HPDE6-E6E7 (cell line): Measurements from ENCODE around the gene FAHD2A.
"Not testable (repeated sequence)": the region's sequence is repeated elsewhere in the genome, so short reads cannot be mapped to it uniquely, and the experiment has no call there.

Source experiments
- DNase-seq: peaks from one replicate; pipeline ENCODE4 v3.0.0; 2011; ENCODE audit warnings: missing footprints; ENCODE audit errors: extremely low spot score

Gene FAHD2A

DNA sequence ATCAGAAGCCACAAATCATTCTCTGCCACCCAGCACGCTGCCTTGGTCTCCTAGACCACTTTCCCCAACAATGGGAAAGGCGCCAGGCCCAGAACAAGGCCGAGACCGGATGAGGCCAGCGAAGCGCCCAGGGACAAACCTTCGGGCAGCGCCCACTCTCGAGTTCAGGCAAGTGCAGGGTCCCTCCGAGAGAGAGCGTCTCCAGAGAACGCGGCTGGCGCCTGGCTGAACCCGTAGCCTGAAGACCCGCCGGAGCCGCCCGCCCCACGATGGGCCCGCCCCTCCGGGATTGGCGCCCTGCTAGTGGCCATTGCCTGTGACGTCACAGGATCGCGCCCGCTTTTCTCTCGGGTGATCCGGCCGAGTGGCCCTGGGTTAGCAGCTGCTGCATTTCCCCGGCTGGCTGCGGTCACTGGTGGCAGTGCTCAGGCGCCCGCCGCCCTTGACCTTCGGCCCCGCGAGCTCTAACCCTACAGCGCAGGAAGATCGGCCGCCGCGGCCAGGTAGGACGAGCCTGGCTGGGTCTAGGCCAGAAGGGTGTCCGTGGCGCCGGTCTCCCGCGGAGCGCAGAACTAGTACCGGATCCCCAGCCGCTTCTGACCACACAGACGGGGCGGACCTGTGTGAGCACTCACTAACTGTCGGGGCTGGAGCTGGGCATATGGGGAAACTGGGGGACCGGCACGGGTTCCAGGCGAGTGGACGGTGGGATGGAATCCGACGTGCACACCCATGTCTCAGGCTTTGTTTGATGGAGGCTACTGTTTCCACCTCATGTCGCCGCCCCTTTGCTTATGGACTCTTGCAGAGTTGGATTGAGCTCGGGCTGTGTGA, at the start of gene FAHD2A:
Gene FAHD2A (plus strand): TSS at position 339 of the 834 bp plus-strand sequence. CDS start 2,851 bp downstream, outside the sequence.
- peak; percentile 99 for DNase-seq

GRCh38 chr2:95353055-95353575, 49.4 kb upstream of the FAHD2A start:
- DNase-seq, result no peak

DNA sequence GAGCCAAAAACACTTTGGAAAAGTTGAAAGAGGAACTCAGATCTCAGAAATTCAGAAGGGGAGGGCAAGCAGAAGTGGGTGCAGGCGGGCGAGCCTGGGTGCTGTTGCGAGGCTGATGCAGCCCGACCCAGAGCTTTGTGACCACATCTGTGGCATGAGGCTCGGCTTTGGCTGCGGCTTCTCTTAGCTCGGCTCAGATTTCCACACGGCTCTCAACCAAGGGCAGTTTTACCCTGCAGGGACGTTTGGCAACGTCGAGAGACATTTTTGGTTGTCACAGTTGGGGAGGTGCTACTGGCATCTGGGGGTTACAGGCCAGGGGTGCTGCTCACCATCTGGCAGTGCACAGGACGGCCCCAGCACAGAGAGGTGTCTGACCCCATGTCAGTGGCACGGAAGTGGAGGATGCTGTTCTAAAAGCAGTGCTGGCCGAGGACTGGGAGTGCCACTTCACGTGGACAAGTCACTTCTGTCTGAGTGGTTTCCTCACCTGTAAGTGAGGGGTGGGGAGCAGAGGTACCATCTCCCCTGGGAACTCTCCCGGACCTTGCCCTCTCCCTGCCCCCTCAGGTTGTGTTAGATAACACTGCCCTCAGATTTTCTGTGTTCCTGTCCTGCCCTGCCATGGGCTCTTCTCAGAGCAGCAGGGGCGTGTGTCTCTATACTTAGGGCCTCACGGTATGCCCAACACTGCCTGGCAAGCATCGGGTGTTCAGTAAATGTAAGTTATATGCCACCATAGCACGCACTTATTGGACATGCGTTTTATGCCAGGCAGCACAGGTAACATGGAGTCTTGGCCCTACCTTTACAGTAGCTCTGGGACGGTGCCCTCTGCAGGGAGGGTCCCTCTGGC, 48.7 kb upstream of the FAHD2A start:
- no peak for DNase-seq

GRCh38 chr2:95354469-95354901, 48.0 kb upstream of the FAHD2A start:
- no peak for DNase-seq

DNA sequence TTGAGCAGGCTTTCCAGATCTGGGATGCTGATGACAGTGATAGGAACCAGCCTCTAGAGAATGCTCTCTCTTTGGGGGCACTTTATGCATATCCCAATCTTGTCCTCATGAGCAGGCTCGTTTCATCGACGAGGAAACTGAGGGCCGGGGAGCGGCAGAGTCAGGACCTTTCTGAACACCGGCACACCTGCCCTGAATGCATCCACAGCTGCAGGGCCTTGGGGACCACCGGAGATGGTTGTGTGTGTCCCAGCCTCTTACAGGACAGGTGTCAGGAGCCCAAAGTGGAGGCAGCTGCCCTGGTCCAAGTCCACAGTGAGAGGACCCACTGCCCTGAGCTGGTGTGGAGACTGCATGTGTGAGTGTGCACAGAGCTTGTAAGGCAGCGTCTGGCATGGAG, 47.6 kb upstream of the FAHD2A start:
- no peak for DNase-seq

- DNase-seq, result not testable (repeated sequence)
Observed at GRCh38 chr2:95355486-95355885, 47.0 kb upstream of the FAHD2A start.

- no peak for DNase-seq
Observed at GRCh38 chr2:95356821-95357700, 45.4 kb upstream of the FAHD2A start.

DNA sequence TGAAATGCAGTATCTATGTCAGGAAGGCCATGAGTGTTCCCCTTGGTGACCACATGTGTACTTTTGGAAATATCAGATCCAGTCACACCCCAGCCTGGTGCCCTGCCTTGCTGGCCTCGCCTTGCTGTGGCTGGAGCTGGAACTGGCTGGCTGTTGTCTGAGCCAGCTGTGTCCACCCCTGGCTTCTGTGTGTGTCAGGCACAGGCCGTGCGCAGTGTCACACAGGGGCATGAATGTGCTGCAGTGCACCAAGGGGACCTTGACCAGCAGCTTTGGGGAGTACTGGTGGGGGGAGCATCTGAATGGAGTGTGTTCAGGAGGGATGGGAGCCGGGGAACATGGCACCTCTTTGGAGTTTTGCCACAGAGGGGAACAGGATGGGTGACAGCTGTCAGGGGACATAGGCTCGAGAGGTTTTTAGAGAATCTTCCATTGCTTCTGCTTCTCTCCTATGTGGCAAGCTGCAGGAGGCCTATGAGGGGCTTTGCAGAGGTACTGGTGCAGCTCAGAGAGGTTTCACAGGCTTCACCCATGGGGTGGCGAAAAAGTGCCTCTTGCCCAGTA, 44.7 kb upstream of the FAHD2A start:
- no peak for DNase-seq

DNA sequence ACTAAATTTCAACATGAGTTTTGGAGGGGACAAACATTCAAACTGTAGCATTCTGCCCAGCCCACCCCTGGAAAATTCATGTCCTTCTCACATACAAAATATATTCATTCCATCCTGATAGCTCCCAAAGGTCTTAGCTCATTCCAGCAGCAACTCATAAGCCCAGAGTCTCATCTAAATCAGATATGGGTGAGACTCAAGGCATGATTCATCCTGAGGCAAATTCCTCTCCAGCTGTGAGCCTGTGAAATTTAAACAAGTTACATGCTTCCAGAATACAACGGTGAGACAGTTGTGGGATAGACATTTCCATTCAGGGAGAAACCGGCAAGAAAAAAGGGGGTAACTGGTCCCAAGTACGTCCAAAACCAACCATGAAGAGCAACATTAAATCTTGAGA, 43.5 kb upstream of the FAHD2A start:
- no peak for DNase-seq

GRCh38 chr2:95359501-95359930, 43.0 kb upstream of the FAHD2A start:
- DNase-seq, result no peak

DNA sequence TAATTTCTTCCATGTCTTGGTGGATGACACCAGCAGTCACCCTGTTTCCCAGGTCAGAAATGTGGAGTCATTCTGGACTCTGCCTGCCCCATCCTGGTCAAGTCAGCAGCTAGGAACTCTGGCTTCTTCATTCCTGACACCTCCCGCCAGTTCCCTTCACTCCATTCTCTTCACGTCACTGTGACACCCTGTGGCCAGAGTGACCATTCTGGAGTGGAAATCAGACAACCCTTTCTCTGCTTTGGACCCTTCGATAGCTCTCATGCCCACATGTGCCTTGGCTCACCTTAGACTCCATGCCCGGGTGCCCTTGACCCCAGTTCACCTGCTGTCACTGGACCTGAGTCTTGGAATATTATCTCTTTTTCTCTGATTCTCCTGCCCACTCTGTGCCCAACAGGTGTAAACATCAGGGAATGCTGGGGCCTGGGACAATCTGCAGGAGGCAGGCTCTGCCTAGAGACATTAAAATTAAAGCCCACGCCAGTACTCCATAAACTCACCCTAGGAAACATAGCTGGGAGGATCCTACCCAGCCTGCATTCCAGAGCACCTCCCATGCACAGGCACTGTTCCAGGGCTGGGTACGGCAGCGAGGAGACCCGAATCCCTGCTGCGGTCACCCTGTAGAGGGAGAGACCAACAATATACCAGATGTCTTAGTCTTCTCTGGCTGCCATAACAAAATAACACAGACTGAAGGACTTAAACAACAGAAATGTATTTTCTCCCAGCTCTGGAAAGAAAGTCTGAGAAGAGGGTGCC, 41.1 kb upstream of the FAHD2A start:
- no peak for DNase-seq

DNA sequence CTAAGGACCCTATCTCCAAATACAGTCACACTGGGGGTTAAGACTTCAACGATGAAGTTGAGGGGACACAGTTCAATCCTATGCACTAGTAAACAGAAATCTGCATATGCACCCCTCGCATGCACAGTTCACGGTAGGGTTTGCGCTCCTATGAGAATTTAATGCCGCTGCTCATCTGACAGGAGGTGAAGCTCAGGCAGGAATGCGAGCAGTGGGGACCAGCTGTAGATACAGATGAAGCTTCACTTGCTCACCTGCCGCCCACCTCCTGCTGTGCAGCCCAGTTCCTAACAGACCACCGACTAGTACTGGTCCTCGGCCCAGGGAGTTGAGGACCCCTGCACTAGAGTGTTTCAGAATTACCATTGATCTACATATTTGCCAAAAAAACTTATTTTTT, 40.0 kb upstream of the FAHD2A start:
- DNase-seq, result no peak

GRCh38 chr2:95366514-95366913, 36.0 kb upstream of the FAHD2A start:
- no peak for DNase-seq

GRCh38 chr2:95372216-95372829, 30.2 kb upstream of the FAHD2A start:
- DNase-seq, result no peak

GRCh38 chr2:95372845-95373244, 29.7 kb upstream of the FAHD2A start:
- DNase-seq, result no peak

DNA sequence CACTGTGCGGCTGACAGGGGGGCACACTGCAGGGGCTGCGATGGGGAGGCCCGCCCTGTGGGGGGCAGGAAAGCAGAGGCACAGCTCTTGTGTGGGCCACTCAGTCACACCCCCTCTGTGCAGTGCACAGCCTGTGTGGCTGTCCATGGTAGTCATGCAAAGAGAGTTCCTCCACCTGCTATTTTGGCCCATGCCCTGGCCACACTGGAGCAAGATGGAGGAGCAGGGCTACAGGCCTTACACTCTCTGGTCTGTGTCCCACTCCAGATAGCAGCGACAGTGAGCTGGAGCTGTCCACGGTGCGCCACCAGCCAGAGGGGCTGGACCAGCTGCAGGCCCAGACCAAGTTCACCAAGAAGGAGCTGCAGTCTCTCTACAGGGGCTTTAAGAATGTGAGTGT, 28.5 kb upstream of the FAHD2A start:
- DNase-seq, result no peak

GRCh38 chr2:95374451-95374920, 28.0 kb upstream of the FAHD2A start:
- DNase-seq, result no peak

GRCh38 chr2:95374921-95375471, 27.5 kb upstream of the FAHD2A start:
- DNase-seq, result no peak

- DNase-seq, result no peak
Observed at GRCh38 chr2:95375532-95376150, 26.9 kb upstream of the FAHD2A start.
